ENCODE measurements around the gene PFKFB3.
"Not testable (repeated sequence)": the region's sequence is repeated elsewhere in the genome, so short reads cannot be mapped to it uniquely, and the experiment has no call there.

PFKFB3 gene
- total RNA-seq: 117 reads per million, percentile 85 among the genes with 10 or more reads in this experiment

DNA sequence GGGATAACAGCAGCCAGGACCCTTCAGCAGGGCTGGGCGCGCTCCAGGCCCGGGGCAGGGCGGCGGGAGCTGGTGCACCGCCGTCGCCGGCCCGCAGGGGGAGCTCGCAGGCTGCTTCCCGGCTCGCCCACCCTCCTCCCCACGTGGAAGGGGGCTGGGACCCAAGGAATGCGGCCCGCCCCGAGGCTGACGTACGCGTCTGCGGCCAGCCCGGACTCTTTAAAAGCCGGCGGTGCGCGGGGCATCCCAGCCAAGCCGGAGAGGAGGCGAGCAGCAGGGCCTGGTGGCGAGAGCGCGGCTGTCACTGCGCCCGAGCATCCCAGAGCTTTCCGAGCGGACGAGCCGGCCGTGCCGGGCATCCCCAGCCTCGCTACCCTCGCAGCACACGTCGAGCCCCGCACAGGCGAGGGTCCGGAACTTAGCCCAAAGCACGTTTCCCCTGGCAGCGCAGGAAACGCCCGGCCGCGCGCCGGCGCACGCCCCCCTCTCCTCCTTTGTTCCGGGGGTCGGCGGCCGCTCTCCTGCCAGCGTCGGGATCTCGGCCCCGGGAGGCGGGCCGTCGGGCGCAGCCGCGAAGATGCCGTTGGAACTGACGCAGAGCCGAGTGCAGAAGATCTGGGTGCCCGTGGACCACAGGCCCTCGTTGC is at the start of gene PFKFB3:
Gene PFKFB3 (plus strand): TSS at position 249 of the 647 bp plus-strand sequence. CDS start 329 bp downstream, at position 578.
- DNase-seq: peak; percentile 82

DNA sequence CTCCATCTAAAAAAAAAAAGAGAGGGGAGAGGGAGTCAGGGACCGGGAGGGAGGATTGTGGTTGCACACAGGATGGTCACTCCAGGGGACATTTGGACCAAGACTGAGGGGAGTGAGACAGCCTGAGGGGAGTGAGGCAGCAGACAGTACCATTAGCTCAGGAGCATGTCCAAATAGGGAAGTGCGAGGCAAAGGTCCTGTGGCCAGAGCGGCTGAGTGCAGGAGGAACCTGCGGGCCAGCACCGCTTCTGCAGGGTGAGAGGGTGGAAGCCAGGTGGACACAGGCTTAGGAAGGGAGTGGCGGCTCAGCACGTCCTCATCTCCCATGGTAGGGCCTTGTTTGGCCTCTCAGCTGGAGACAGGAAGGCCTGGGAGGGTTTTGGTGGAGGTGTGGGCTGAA is 48.9 kb upstream of the PFKFB3 start:
- no peak for DNase-seq

DNA sequence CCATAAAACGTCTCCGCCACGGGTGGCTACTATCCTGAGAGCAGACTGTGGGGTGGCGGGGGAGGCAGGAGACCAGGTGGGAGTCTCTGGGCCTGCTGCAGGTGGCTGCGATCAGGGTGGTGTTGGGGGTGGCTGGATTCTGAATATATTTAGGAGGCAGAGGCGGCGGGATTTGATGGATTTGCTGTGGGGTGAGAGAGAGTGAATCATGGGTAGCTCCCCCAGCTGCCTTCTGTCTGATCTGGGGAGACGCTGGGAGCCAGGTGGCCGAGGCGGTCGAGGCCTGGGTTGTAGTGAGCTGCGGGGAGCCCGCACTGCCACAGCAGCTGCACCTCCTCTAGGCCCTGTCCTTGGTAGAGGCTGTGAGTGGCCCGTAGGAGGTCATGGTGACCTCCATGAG is 48.2 kb upstream of the PFKFB3 start:
- no peak for DNase-seq

DNA sequence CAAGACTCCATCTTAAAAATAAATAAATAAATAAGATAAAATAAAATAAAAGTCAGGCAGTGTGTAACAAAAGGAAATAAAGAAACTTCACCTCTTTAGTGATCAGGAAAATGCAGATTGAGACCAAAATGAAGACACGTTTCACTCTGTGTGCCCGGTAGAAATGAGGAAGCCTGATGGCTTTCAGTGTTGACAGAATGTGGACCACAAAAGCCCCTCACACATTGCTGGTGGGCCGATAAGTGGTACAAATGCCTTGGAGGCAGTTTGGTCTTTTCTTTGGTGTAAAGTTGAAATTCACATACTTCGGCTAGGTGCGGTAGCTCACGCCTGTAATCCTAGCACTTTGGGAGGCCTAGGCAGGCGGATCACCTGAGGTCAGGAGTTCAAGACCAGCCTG is 44.5 kb upstream of the PFKFB3 start:
- DNase-seq: no peak

DNA sequence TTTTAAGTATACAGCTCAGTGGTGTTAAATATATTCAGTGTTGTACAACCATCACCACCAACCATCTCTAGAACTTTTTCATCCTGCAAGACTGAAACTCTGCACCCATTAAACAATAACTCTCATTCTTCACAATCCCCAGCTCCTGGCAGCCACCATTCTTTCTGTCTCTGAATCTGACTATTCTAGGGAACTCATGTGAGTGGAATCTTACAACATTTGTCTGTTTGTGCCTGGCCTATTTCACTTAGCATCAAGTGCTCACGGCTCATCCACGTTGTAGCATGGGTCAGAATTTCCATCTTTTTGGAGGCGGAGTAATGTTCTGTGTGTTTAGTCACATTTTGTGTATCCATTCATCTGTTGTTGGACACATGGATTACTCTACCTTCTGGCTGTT is 40.8 kb upstream of the PFKFB3 start:
- DNase-seq: no peak

DNA sequence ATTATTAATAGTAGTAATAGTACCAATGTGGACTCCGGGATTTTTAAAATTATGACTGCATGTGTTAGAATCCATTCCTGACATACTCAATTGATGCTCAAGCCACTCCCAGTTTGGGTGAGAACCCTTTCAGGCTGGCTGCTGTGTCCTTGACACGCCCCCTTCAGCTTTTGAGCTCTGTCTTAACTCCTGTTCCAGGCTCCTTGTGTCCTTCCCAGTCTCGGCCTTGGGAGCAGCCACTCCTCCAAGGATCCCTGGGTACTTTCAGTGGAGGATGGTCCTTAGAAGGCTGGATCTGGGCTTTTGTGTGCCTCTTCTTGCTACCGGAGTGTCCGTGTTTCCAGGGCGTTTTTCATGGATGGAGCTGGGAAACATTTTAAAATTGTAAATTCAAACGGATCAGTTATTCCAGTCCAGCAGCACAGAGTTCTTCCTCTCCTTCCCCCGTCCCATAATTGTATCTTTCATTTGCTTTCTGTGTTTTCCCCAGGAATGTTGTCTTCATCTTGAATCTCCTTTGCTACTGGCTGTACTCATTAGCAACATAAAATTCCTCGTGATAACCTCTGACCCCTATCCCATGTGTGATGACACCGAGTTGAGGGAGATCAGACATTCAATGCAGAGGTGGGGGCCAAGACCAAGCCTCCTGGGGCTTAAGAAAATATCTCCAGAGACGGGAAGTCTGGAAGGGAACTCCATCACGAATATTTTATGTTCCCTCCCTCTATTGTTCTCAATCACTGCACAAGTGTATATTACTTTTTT is 40.0 kb upstream of the PFKFB3 start:
- DNase-seq: no peak

DNA sequence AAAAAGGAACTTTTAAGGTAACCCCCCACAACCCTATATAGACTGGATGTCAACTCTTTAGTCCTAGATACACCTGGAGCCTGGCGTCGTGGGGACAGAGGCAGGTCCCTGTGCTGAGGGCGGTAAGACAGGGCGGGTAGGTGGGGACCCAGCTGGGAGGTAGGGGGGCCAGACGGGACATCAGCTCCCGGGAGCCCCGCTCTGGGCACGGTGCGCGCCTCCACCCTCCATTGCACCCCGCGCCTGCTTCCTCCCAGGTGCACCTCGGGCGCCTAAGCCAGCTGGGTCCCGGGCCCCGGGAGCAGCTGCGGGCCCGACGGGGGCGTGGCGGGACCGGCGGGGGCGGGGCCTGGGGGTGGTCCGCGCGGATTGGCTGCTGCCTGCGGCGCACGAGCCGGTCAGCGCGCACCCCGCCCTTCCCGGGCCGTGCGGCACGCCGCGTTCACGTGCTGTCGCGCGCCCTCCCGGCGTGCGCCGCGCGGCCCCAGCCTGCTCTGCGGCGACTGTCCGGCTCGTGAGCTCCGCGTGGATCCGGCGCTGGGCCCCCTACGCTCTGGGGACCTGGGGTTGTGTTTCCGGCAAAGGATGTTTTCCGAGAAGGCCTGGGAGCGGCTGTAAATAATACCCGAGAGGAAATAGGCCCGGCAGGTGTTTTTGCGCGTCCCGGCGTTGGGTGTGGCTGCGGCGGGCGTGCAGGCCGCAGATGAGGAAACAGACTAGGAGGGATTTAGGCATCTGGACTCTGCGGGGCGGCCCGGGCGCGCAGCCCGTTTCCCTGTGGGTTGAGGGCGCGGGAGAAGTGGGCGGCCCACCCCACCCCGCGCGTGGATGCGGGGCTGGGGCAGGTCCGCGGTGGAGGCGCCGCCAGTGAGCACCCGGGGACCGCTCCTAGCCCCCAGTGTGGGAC is 39.1 kb upstream of the PFKFB3 start:
- peak; percentile 90 for DNase-seq

DNA sequence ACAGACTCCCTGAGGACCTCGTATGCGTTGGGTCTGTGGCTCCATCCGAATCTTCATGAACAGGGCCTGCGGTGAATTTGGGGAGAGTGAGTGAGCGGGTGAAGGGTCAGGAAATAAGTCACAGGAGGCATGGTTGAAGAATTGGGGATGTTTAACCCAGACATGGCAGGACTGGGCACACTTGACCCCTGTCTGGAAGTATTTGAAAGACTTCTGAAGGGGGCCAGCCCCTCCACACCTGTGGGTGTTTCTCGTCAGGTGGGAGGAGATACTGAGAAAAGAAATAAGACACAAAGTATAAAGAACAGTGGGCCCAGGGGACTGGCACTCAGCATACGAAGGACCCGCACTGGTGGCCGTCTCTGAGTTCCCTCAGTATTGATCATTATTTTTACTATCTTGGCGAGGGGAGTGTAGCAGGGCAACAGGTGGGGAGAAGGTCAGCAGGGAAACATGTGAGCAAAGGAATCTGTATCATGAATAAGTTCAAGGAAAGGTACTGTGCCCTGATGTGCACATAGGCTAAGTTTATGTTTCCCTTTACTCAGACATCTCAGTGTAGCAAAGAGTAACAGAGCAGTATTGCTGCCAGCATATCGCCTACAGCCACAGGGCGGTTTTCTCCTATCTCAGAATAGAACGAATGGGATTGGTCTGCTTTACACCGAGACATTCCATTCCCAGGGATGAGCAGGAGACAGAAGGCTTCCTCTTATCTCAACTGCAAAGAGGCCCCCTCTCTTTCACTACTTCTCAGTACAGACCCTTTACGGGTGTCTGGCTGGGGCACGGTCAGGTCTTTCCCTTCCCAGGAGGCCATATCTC is 38.2 kb upstream of the PFKFB3 start:
- DNase-seq: no peak

DNA sequence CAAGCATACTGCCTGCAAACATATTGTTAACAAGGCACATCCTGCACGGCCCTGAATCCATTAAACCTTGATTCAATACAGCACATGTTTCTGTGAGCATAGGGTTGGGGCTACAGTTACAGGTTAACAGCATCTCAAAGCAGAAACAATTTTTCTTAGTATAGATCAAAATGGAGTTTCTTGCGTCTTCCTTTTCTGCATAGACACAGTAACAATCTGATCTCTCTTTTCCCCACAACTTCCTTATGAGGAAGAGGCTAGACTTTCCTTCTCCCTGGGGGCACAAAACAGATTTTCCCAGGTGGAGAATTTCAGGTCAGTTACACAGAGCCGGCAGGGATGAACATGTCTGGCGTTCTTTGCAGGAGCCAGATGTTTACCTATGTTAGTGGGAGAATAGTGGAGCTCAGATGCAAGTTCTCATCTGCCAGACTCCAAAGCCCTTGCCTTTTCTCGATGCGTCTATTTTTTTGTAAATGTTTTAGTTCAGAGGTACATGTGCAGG is 37.5 kb upstream of the PFKFB3 start:
- no peak for DNase-seq

DNA sequence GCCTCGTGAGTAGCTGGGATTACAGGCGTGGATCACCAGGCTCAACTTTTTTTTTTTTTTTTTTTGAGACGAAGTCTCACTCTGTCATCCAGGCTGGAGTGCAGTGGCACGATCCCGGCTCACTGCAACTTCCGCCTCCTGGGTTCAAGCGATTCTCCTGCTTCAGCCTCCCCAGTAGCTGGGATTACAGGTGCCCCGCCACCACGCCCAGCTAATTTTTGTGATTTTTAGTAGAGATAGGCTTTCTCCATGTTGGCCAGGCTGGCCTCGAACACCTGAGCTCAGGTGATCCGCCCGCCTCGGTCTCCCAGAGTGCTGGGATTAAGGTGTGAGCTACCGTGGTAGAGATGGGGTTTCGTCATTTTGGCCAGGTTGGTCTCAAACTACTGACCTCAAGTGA is 36.8 kb upstream of the PFKFB3 start:
- not testable (repeated sequence) for DNase-seq

DNA sequence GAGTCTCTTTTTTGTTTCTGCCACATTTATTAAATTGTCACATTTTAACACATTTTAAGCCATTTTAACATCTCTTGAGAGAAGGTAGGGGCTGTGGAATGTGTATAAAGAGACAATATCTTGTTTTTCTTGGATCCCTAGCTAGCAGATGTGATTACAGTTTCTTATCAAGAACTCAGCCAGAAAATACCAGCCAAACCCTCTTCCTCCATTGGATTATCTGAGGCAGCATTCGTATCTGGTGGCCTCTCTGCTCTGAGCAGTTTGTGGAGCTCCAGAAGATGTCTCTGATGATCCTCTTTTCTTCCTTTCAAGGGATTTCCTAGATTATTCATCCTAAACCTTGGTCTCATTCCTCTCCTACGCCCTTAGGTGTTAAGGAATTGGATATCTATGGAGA is 35.3 kb upstream of the PFKFB3 start:
- no peak for DNase-seq

DNA sequence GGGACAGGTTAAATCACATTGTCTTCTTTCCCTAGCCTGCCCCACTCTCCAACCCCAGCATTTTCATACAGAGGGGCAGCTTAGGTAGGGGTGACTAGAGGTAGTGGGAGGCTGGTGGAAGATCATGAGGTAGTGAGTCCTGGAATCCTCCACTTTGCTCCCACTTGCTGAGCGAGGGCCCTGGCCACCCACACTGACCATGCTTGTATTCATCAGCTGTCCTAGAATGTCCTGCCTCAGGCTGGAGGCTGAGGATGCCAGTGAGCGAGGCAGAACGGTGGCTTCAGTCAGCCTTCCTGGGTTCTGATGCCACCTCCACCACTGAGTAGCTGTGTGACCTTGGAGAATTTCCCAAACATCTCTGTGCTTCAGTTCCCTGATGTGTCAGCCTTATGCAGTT is 34.6 kb upstream of the PFKFB3 start:
- DNase-seq: no peak

DNA sequence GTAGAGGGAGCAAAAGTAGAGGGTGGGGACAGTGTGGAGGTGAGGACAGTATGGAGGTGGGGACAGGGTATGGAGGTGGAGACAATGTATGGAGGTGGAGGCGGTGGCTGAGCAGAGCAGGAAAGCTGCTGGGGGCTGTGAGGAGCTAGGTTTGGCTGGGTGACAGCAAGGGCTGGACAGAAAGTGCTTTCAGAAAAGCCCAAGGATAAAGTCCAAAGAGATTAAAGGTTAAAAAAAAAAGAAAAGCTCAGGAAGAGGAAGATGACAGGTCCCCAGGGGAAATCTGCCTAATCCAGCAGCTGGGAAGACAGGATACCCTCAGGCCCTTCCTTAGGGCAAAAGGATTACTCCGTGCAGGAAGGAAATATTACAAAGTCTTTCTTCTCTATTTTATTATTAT is 32.1 kb upstream of the PFKFB3 start:
- no peak for DNase-seq

DNA sequence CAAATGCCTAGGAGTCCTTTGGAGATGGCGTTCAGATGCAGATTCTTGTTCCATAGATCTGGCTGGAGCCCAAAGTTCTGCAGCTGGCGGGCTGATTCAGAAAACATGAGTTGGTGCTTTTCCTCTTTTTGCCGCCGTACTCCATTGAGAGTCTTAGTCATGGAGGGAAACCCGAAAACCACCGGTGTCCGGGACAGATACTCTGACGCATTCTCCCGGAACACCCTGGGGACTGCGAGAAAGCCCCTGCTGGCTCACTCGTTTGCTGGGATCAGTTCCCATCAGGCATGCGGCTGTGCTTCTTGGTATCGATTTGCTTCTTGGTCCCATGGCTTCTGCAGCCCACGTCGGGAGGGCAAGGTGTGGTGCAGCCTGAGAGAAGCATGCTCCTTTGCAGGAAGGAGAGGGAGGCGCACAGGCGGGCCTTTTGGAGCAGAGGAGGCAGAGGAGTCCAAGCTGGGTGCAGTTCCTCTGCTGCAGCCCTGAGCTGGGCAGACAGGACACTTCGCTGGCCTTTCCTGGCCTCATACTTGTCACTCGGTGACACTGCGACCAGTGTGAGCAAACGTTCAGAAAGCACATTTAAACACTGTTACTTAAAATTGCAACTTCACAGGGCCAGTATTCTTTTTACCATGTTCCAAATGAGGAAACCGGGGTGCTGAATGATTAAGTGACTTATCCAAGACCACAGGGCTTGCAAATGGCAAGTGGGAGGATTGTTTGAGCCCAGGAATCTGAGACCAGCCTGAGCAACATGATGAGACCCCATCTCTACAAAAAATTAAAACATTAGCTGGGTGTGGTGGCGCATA is 30.6 kb upstream of the PFKFB3 start:
- no peak for DNase-seq

DNA sequence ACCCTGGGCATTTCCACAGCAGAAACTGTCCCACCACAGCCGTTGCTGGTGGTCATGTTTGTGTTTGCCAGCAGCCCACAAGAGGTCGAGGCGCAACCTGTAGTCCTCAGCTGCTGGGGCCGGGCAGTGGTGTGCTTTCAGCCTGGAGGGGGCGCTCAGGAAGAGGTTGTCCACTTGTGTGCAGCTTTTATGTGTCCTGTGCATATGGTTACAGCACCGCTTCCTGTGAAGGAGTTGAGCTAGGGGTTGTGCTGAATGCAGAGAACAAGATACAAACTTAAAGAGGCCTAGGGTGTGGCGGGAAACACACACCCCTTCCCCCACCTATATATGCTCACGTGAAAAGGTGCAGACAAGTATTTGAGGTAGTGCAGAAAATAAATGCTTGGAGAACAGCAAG is 29.5 kb upstream of the PFKFB3 start:
- DNase-seq: peak; percentile 52

DNA sequence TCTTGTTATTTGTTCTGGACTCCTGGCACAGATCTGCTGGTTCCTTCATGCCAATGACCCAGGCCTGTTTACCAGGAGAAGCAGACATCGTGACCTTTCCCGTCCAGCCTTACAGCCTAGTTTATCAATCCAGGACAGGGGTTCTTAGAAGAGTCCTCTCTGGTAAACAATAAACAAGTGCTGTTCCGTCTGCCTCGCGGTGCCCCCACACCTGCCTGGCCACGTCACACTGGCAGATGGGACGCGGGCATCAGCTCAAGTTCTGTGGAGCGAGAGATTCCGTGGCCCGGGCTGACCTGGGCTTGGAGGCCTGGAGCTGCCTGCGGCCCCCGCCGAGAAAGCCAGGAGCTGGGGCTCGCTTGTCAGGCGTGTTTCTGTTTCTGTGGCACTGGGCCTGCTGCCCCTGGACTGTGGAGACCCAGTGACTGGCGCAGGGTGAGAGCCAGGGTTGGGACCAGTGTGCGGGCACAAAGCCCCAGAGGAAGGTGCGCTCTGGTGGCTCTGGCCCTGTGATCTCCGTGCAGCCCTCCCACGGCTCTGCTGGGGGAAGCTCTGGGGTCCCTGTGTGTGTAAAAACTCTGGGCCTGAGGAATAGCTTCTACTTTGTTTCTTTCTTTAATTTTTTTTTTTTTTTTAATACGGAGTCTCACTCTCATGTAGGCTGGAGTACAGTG is 28.4 kb upstream of the PFKFB3 start:
- no peak for DNase-seq

DNA sequence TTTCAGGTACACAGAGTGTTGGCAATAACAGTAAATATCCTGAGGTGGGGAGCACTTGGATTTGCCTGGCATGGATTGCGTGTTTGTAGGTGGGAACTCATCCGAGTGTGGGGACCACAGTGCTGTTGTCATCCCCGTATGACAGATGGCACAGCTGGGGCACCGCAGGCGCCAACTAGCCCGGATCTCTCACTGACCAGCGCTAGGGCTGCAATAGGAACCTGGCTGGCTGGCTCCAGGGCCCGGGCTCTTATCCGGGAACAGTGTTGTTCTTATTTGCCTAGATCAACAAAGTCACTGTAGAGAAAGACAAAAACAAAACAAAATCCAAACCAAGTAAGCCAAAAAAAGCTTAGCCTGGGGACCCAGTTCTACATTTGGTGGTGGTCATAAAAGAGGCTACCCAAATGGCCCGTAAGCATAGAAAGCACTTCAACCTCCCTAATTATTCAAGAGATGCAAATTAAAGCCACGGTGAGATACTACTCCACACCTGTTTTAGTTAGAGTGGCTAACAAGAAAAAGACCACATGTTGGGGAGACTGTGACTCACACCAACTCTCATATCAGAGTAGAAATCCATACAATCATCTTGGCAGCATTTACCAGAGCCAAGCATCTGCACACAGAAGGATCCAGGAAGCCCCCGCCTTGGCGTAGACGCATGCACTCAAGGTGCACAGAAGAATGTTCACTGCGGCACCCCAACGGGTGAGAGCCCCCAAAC is 27.2 kb upstream of the PFKFB3 start:
- no peak for DNase-seq

DNA sequence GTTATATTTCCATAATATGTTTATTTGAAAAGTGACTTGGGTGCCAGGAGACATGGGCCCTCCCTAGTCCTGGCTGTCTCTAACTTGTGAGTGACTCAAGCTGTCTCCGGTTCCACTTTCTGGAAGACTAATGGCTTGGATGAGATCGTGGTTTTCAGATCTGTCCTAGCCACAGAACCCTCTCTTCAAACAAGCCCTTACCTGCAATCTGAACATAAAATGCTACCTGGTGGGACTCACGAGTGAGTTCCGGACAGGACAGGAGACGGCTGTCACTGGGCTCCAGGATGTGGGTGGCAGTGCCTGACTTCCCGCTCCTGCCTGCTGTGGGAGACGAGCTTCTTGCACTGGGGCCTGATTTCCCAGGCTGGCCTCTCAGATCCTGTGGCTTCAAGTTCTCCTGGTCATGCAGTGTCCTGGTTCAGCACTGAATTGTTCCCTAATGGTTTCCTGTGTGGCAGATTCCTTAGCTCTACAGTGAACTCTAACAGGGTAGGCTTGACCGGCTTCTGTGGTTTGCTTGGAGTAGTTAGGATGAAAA is 26.0 kb upstream of the PFKFB3 start:
- no peak for DNase-seq

DNA sequence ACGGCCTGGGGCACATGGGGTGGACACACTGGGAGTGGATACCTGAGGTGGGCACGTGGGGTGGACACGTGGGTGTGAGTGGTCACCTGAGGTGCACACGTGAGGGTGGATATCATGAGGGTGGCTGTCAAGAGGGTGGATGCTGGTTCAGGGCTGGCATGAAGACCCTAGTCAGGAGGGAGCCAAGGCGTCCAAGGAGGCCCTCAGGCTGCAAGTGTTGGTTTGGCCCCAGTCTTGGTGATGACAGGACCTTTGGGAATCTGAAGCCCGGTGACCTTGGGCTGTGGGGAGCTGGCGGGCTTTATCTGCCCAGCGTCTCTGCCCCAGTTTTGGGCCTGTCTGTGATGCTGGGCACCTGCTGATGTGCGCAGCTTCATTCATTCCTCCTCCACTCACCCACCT is 24.9 kb upstream of the PFKFB3 start:
- DNase-seq: no peak

DNA sequence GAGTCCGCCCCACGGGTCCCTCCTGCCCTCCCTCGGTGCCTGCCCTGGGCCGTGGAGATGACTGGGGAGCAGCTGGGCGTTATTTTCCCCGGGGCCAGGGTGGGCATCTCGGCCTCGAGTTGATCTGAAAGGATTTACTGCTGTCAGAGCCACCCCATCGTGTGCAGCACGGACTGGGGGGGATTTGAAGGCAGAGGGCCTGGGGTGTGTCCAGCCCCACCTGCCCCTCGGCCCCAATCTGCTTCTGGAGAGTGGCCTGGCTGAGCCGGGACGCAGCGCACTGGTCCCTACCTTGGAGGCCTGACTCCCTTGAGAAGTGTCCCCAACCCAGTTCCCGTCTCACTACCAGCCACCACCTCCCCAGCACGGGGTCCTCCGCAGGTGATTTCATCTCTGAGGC is 24.2 kb upstream of the PFKFB3 start:
- DNase-seq: no peak

Data from effector CD4-positive, alpha-beta T cell (primary cell).